PC-9 (cell line): Measurements from ENCODE around the gene TESMIN. TPM values are rescaled to one million over a fixed set of nuclear protein-coding genes. Genes with fewer than 3 reads are reported as not detected.

Source experiments
- BruUV-seq: library from RNA; stranded (reverse); fragments of 400-500 nt; replicated peaks from 2 replicates; lab custom pipeline; 2021; lab: Mats Ljungman, UMichigan
- CTCF ChIA-PET: fragments of 300-600 bp; sonication (Branson Sonifier 250); formaldehyde crosslinking; loops from one replicate; lab custom pipeline; 2022; ENCODE audit warnings: antibody characterized with exemption; lab: Charles Lee
- POLR2A ChIA-PET: fragments of 300-600 bp; sonication (Branson Sonifier 250); formaldehyde crosslinking; loops from one replicate; lab custom pipeline; 2022; ENCODE audit warnings: antibody characterized with exemption; ENCODE audit not compliant: unreplicated experiment; lab: Charles Lee
- DNase-seq, 2 experiments: peaks; one replicate each; pipeline versions ENCODE4 v3.0.0 to v3.0.0-alpha.2; 2015 to 2022; ENCODE audit warnings: mixed read lengths in 1 of 2
- H2AFZ ChIP-seq: fragments of 200-600 bp; sonication (generic); 2 replicates; pipeline ENCODE4 v1.8.1; 2017; ENCODE audit warnings: antibody characterized with exemption
- H3F3A ChIP-seq: fragments of 200-600 bp; sonication (generic); 2 replicates; pipeline ENCODE4 v1.8.1; 2017; ENCODE audit warnings: antibody characterized with exemption, mild to moderate bottlenecking, low read depth; ENCODE audit not compliant: insufficient read depth
- H3K27ac ChIP-seq: fragments of 200-600 bp; sonication (generic); 2 replicates; pipeline ENCODE4 v1.6.1; 2016; ENCODE audit warnings: mixed run types
- H3K27me3 ChIP-seq: fragments of 200-600 bp; sonication (generic); 2 replicates; pipeline ENCODE4 v1.6.1; 2016; ENCODE audit warnings: low read depth, mixed run types; ENCODE audit not compliant: insufficient read depth
- H3K36me3 ChIP-seq: fragments of 200-600 bp; sonication (generic); 2 replicates; pipeline ENCODE4 v1.6.1; 2016; ENCODE audit warnings: low read depth, mixed run types
- H3K4me1 ChIP-seq: fragments of 200-600 bp; sonication (generic); replicated peaks from 2 replicates; pipeline ENCODE4 v1.6.1; 2016; ENCODE audit warnings: mixed run types; ENCODE audit not compliant: insufficient read depth
- H3K4me2 ChIP-seq: fragments of 200-600 bp; sonication (generic); 2 replicates; pipeline ENCODE4 v1.6.1; 2017; ENCODE audit warnings: mixed run types
- H3K4me3 ChIP-seq: fragments of 200-600 bp; sonication (generic); 2 replicates; pipeline ENCODE4 v1.6.1; 2016; ENCODE audit warnings: mixed run types
- H3K79me2 ChIP-seq: fragments of 200-600 bp; sonication (generic); 2 replicates; pipeline ENCODE4 v1.6.1; 2017; ENCODE audit warnings: low read depth, mixed run types
- H3K9me2 ChIP-seq: fragments of 200-600 bp; sonication (generic); 2 replicates; pipeline ENCODE4 v1.8.1; 2017; ENCODE audit warnings: mild to moderate bottlenecking; ENCODE audit not compliant: insufficient read depth
- H3K9me3 ChIP-seq: fragments of 200-600 bp; sonication (generic); 2 replicates; pipeline ENCODE4 v1.8.1; 2016; ENCODE audit warnings: low read depth; ENCODE audit not compliant: insufficient read depth
- H4K20me1 ChIP-seq: fragments of 200-600 bp; sonication (generic); 2 replicates; pipeline ENCODE4 v1.8.1; 2017; ENCODE audit not compliant: insufficient read depth
- EZH2 ChIP-seq: fragments of 200-600 bp; sonication (generic); IDR thresholded peaks from 2 replicates; pipeline ENCODE4 v1.8.0; 2017; ENCODE audit warnings: antibody characterized with exemption, low read depth
- intact Hi-C: fragments of 100-400 bp; cut with micrococcal nuclease; formaldehyde crosslinking; loops from one replicate; pipeline ENCODE4 v1.10.0; 2022; ENCODE audit not compliant: unreplicated experiment
- total RNA-seq: library from RNA; stranded (reverse); gene quantifications from 2 replicates; pipeline ENCODE4 v1.2.3, GENCODE V29; 2021
- TF ChIP-seq, protein P1 (sequence below): fragments of 200-600 bp; sonication (generic); conservative IDR thresholded peaks from 2 replicates; pipeline ENCODE4 v1.6.1; 2017; ENCODE audit warnings: mixed run types, antibody characterized with exemption, mild to moderate bottlenecking, moderate library complexity

Gene TESMIN
- total RNA-seq, 1 experiment from 2014 or later: 23.9 TPM

DNA sequence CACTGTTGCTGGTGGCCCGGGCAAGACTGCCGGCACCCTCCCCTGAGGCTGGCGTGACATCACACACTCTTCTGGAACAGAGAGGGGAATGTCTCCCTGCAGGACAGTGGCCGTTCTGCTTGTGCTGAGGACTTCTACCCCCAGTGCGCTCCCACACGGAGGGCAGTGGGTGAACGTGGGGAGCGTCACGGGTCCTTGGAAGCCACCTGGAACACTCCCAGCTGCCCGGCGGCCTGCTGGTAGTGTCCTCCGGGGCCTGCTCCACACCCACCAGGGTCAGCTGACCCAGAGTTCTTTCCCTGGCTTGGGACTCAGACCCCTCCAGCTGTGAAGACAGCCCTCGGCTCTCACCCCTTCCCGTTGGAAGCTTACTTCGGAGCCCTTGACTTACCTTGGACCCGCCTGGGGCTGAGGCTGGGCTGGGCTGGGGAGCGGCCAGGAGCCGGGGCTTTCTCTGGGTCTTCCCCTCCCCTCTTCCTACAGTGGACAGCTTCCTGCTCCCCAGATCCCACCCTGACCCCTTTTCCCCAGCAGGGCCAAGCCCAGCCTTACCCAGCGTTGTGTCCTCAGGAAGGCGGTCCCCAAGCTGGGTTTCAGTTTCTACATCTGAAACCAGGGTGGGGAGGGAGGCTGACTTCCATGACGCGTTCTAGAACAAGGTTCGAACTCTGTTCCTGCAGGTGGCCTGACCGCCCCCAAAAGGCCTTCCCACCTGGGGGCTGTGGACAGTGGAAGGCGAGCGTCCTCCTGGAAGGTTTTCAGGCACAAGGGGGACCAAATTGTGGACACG lies 81.8 kb downstream of the TESMIN start:
- CTCF ChIA-PET: no interaction called here
- H3K9me3 ChIP-seq: no peaks in the 10 kb centered on the region
- H3K27ac ChIP-seq: no peak overlapping the region
- no peak overlapping the region for H3K4me3 ChIP-seq
- H3K27me3 ChIP-seq: peaks cover 22% of the 10 kb centered on the region
- DNase-seq: no peak
- POLR2A ChIA-PET: no interaction called here
- 0 out of 2 replicates have a peak, but pooled peaks cover 8% of the 10 kb centered on the region for H3F3A ChIP-seq
- intact Hi-C loops: no loop called here
- no peaks in the 10 kb centered on the region for H4K20me1 ChIP-seq
- no peaks in the 10 kb centered on the region for H3K9me2 ChIP-seq
- no TSS peak for BruUV-seq
- TF ChIP-seq EZH2: no peak
- TF ChIP-seq, protein P1, sequence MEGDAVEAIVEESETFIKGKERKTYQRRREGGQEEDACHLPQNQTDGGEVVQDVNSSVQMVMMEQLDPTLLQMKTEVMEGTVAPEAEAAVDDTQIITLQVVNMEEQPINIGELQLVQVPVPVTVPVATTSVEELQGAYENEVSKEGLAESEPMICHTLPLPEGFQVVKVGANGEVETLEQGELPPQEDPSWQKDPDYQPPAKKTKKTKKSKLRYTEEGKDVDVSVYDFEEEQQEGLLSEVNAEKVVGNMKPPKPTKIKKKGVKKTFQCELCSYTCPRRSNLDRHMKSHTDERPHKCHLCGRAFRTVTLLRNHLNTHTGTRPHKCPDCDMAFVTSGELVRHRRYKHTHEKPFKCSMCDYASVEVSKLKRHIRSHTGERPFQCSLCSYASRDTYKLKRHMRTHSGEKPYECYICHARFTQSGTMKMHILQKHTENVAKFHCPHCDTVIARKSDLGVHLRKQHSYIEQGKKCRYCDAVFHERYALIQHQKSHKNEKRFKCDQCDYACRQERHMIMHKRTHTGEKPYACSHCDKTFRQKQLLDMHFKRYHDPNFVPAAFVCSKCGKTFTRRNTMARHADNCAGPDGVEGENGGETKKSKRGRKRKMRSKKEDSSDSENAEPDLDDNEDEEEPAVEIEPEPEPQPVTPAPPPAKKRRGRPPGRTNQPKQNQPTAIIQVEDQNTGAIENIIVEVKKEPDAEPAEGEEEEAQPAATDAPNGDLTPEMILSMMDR: no peak
- H2AFZ ChIP-seq: no peak overlapping the region
- H3K36me3 ChIP-seq: no peaks in the 10 kb centered on the region
- no peaks in the 10 kb centered on the region for H3K4me1 ChIP-seq
- no peak overlapping the region for H3K4me2 ChIP-seq
- H3K79me2 ChIP-seq: no peaks in the 10 kb centered on the region

DNA sequence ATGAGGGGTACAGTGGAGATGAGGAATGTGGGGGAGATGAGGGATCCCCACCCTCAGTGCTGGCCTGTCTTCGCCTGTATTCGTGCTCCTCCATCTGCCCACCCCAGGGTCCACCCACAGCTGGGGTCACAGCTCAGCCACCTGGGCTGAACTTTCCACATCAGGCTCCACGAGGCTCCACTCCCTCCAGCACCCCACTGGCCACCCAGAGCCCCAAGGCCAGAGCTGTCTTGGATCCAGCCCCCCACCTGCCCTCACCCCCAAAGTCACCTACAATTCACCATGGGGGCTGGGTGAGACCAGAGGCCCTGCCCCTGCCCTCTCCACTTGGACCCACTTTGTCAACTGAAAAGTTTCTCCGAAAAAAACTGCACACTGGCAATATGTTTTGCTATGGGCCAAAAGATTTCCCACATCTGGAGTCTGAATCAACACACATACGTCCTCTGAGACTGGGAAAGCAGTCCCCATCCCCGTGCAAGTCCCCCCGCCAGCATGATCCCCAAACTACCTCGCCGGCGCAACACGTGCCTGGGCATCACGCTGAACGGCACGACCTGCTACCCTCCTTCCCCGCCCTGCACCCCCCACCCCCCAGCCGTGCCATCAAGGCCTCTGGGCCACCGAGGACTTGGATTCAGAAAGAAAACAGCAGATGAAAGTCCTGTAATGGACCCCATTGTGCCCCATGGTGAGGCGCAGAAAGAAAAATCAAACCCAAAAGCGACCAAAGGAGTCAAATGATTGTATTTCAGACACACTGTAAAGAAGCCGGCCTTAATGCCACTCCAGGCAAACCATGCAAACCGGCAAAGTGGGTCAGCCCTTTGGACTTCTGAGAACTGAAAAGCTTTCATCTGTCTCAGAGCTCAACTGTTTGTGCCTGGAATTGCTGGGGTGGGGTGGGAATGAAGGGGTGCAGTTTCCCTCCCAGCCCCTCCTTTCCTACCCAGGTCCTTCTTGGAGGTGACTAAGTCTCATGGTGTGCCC lies 83.5 kb downstream of the TESMIN start:
- ChIA-PET POLR2A (no interaction called here), CTCF (no interaction called here)
- no peaks in the 10 kb centered on the region for H3K36me3 ChIP-seq

DNA sequence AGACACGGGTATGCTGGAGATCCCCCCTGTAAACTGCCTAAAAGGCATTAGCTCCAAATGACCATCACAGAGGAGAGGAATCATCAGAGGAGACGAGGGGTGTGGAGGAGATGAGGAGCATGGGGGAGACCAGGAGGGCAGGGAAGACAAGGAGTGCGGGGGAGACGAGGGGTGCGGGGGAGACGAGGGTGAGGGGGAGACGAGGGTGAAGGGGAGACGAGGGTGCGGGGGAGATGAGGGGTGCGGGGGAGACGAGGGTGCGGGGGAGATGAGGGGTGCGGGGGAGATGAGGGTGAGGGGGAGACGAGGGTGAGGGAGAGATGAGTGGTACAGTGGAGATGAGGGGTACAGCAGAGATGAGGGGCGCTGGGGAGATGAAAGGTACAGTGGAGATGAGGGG lies 84.5 kb downstream of the TESMIN start:
- Histone ChIP-seq H3K9me3 (no peaks in the 10 kb centered on the region), H3K79me2 (no peaks in the 10 kb centered on the region), H3K27ac (no peak overlapping the region), H3K9me2 (no peaks in the 10 kb centered on the region), H3K4me2 (no peak overlapping the region), H3K4me3 (no peak overlapping the region), H3K36me3 (no peaks in the 10 kb centered on the region), H2AFZ (no peak overlapping the region), H3K27me3 (peaks cover 49% of the 10 kb centered on the region), H4K20me1 (no peaks in the 10 kb centered on the region), H3K4me1 (no peaks in the 10 kb centered on the region), H3F3A (0 out of 2 replicates have a peak, but pooled peaks cover 8% of the 10 kb centered on the region)
- CTCF ChIA-PET: no interaction called here
- POLR2A ChIA-PET: no interaction called here
- peak in 1 of 2 experiments; percentile 21 for DNase-seq
- TF ChIP-seq, protein P1: no peak
- no peak for TF ChIP-seq EZH2
- BruUV-seq: no TSS peak
- intact Hi-C loops: no loop called here

More for the DNA sequence above, 83.5 kb downstream of the TESMIN start:
- Histone ChIP-seq H3K27ac (no peak overlapping the region), H3K79me2 (no peaks in the 10 kb centered on the region), H3K9me2 (no peaks in the 10 kb centered on the region), H3K4me3 (no peak overlapping the region), H3K4me1 (no peaks in the 10 kb centered on the region), H4K20me1 (no peaks in the 10 kb centered on the region), H2AFZ (no peak overlapping the region), H3K27me3 (peaks cover 39% of the 10 kb centered on the region), H3K4me2 (no peak overlapping the region), H3K9me3 (no peaks in the 10 kb centered on the region), H3F3A (0 out of 2 replicates have a peak, but pooled peaks cover 8% of the 10 kb centered on the region)
- TF ChIP-seq, protein P1: no peak
- no peak for TF ChIP-seq EZH2
- BruUV-seq: no TSS peak
- intact Hi-C loops: no loop called here
- DNase-seq: peak in 1 of 2 experiments; percentile 20
